AG04449 (cell line): ENCODE data around the gene ENPP5.
A peak's percentile ranks its signal among the peaks of the same experiment; 100 is the strongest.

Source experiments
- CTCF ChIA-PET: fragments of 350-600 bp; formaldehyde crosslinking; extraction: SDS; loops from one replicate; lab custom pipeline; 2021; ENCODE audit warnings: antibody characterized with exemption; lab: Yijun Ruan, JAX
- POLR2A ChIA-PET: fragments of 400-600, 350-600 bp; formaldehyde crosslinking; extraction: SDS; loops from one replicate; lab custom pipeline; 2020; ENCODE audit warnings: antibody characterized with exemption, inconsistent platforms; lab: Yijun Ruan, JAX
- DNase-seq: peaks from one replicate; pipeline ENCODE4 v3.0.0-alpha.2; 2010; ENCODE audit warnings: low read depth, low spot score
- H3K4me3 ChIP-seq: 2 replicates; pipeline ENCODE4 v1.5.1; 2011; ENCODE audit warnings: low read depth, mild to moderate bottlenecking, control low read depth, low read length
- TF ChIP-seq, protein P1 (sequence below): IDR thresholded peaks from one replicate; pipeline ENCODE4 v1.5.1; 2011; ENCODE audit warnings: mild to moderate bottlenecking, moderate library complexity, low read length, control low read depth, inconsistent platforms; ENCODE audit not compliant: insufficient read depth; ENCODE audit errors: missing control alignments

The ENPP5 gene

DNA sequence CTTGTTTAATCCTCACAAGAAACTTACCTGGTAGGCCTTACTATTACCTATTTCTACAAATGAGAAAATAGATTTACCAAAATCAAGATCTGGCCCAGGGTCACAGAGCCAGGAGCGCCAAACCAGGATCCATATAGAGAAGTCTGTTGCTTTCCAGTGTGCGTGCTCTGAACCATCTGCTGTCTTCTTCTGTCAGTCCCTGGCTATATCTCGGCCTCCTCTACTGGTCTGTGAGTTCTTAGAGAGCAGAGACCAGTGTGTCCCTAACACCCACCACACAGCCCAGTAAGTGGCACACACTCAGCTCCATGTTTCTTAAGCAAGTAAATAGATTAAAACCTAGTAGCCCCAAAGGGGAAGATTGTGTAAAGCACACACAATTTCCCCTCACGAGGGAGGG is 18.9 kb upstream of the ENPP5 start:
- ChIA-PET CTCF (no interaction called here), POLR2A (no interaction called here)
- TF ChIP-seq, protein P1, sequence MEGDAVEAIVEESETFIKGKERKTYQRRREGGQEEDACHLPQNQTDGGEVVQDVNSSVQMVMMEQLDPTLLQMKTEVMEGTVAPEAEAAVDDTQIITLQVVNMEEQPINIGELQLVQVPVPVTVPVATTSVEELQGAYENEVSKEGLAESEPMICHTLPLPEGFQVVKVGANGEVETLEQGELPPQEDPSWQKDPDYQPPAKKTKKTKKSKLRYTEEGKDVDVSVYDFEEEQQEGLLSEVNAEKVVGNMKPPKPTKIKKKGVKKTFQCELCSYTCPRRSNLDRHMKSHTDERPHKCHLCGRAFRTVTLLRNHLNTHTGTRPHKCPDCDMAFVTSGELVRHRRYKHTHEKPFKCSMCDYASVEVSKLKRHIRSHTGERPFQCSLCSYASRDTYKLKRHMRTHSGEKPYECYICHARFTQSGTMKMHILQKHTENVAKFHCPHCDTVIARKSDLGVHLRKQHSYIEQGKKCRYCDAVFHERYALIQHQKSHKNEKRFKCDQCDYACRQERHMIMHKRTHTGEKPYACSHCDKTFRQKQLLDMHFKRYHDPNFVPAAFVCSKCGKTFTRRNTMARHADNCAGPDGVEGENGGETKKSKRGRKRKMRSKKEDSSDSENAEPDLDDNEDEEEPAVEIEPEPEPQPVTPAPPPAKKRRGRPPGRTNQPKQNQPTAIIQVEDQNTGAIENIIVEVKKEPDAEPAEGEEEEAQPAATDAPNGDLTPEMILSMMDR = no peak

DNA sequence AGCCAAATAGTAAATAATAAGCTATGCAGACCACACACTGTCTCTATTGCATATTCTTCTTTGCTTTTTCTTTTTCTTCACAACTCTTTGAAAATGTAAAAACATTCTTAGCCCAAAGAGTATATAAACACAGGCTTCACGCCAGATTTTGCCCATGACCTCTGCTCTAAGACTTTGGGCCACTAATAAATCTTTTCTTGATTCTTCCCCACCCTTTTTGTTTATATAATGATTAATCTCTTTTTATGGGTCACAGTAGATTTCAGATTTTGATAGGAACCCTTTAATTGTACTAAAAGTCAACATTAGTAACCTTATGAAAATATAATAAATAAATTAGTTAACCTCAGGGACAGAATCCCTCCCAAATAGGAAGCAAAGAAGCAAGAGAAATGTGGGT is 15.8 kb upstream of the ENPP5 start:
- CTCF ChIA-PET = no interaction called here
- POLR2A ChIA-PET = no interaction called here
- no peak for DNase-seq
- TF ChIP-seq, protein P1 = no peak
- H3K4me3 ChIP-seq = no peak overlapping the region

More for the DNA sequence above, 18.9 kb upstream of the ENPP5 start:
- no peak overlapping the region for H3K4me3 ChIP-seq
- no peak for DNase-seq

DNA sequence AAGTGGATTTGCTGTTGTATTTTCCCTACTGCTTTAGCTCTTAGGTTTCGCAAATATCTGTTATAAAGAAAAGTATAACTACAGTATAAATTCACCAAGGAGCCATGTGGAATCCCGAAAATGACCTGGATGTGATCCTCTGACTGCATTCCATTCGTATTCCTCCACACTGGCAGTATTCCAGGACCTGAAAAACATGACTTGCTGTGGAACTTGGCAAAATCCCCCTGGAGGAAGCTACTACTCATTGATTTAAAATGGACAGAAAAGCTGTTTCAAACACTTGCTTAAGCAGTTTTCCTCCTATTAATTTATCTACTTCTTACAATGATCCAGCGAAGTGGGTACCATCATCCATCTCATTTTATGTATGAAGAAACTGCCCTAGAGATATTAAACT is 13.3 kb upstream of the ENPP5 start:
- TF ChIP-seq, protein P1 = no peak
- ChIA-PET CTCF (no interaction called here), POLR2A (no interaction called here)
- DNase-seq = peak; percentile 54
- no peak overlapping the region for H3K4me3 ChIP-seq

DNA sequence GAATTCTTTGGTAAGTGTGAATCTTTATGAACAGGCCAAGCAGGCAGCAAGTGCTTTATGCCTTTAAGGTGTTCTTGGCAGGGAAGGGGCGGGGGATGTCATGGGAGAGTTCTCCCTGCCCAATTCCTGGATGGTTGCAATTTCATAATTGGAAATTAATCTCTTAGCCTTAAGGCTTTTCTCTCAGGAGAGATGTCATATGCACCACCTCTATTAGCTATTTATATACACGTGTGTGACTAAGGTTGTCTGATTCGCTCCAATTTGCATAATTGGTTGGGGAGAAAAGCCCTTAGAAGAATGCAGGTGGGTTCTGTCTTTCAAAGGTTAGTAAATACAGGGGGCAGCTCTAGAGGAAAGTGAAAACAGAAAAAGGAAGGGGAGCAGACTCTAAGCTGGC is 5.2 kb upstream of the ENPP5 start:
- ChIA-PET CTCF (no interaction called here), POLR2A (no interaction called here)
- no peak for DNase-seq
- TF ChIP-seq, protein P1 = no peak
- H3K4me3 ChIP-seq = no peak overlapping the region

DNA sequence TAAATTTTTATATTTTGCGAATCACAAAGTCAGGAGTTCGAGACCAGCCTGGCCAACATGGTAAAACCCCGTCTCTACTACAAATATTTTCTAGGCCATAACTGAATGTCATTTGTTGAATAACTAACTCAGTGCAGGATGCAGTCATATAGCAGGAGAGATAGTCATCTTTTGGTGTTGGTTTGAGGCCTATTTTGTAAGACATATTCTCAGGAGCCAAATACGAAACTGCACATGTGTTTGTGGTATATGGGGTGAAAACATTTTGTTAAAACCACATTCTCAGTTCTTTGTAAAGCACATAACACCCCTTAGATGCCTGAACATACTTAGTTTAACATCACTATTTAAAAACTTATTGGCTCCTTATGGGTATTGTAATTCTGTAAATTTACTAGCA is 4.7 kb upstream of the ENPP5 start:
- TF ChIP-seq, protein P1 = no peak
- ChIA-PET CTCF (no interaction called here), POLR2A (no interaction called here)
- no peak for DNase-seq
- no peak overlapping the region for H3K4me3 ChIP-seq

DNA sequence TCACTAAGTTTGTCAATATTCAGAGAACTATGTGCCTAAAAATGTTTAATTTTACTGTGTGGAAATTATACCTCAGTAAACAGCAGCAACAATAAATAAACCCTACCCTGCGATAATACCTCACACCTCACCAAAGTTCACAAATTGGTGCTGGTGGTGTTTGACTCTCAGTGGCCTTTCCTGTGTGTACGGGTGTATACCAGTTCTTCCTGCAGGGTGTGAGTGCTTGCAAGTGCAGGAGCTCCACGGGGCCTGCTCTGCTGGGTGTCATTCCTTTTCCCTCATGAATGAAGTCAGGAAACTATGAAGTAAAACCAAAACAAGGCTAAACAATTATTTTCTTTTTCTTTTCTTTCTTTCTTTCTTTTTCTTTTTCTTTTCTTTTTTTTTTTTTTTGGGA is 4.1 kb upstream of the ENPP5 start:
- TF ChIP-seq, protein P1 = no peak
- H3K4me3 ChIP-seq = no peak overlapping the region
- DNase-seq = no peak
- ChIA-PET CTCF (no interaction called here), POLR2A (no interaction called here)
